H1 (cell line): Measurements from ENCODE around the gene DDX1. TPM values are rescaled to one million over a fixed set of nuclear protein-coding genes. Genes with fewer than 3 reads are reported as not detected.

Source experiments
- CTCF ChIA-PET: fragments of 300-600 bp; sonication (Branson Sonifier 250); formaldehyde crosslinking; loops from one replicate; lab custom pipeline; 2021; ENCODE audit not compliant: partially characterized antibody; lab: Charles Lee
- POLR2A ChIA-PET: fragments of 300-600 bp; sonication (Branson Sonifier 250); formaldehyde crosslinking; loops from one replicate; lab custom pipeline; 2021; ENCODE audit warnings: inconsistent platforms; ENCODE audit not compliant: partially characterized antibody; lab: Charles Lee
- DNase-seq, 2 experiments: peaks; one replicate each; pipeline versions ENCODE4 v3.0.0 to v3.0.0-alpha.2; 2010 to 2022; ENCODE audit warnings: low spot score in 2 of 2, low read depth in 1 of 2, mixed read lengths in 1 of 2
- FAIRE-seq: peaks from 2 replicates; lab custom pipeline; 2011; peaks lifted over from hg19 to GRCh38; lab: Jason Lieb, UNC
- H2AFZ ChIP-seq: 2 replicates; pipeline ENCODE4 v1.8.1; 2012; ENCODE audit warnings: low read length, inconsistent platforms
- H2AK5ac ChIP-seq: 2 replicates; pipeline ENCODE4 v1.6.1; 2013; ENCODE audit warnings: low read depth, low read length
- H2BK120ac ChIP-seq: replicated peaks from 2 replicates; pipeline ENCODE3; 2013; ENCODE audit warnings: low read depth, low read length, inconsistent platforms
- H2BK12ac ChIP-seq: 2 replicates; pipeline ENCODE4 v1.6.1; 2013; ENCODE audit warnings: low read depth, low read length
- H2BK15ac ChIP-seq: 2 replicates; pipeline ENCODE4 v1.6.1; 2013; ENCODE audit warnings: low read length
- H2BK20ac ChIP-seq: 2 replicates; pipeline ENCODE4 v1.6.1; 2013; ENCODE audit warnings: low read length
- H2BK5ac ChIP-seq: 2 replicates; pipeline ENCODE4 v1.6.1; 2013; ENCODE audit warnings: low read depth, low read length
- H3K14ac ChIP-seq: 2 replicates; pipeline ENCODE4 v1.6.1; 2013; ENCODE audit warnings: inconsistent platforms; ENCODE audit not compliant: insufficient read length
- H3K18ac ChIP-seq: 2 replicates; pipeline ENCODE4 v1.6.1; 2013; ENCODE audit warnings: low read length; ENCODE audit errors: extremely low read depth
- H3K23ac ChIP-seq: 2 replicates; pipeline ENCODE4 v1.6.1; 2013; ENCODE audit warnings: inconsistent platforms; ENCODE audit not compliant: insufficient read length
- H3K23me2 ChIP-seq: 2 replicates; pipeline ENCODE4 v1.6.1; 2013; ENCODE audit warnings: low read depth, low read length
- H3K27ac ChIP-seq: 2 replicates; pipeline ENCODE4 v1.6.1; 2011; ENCODE audit warnings: low read depth, low read length, inconsistent platforms
- H3K27me3 ChIP-seq, 4 experiments: replicated peaks in 1 of 4; 1 replicate in 1 of 4; 2 replicates in 3 of 4; pipeline versions ENCODE4 v1.6.1 to v1.8.1; 2011 to 2013; ENCODE audit warnings: low read length in 3 of 4, mild to moderate bottlenecking in 3 of 4, inconsistent platforms in 2 of 4, mixed read lengths in 2 of 4, moderate library complexity in 1 of 4; ENCODE audit not compliant: control insufficient read depth in 3 of 4, insufficient read depth in 3 of 4; ENCODE audit errors: extremely low read depth in 1 of 4
- H3K36me3 ChIP-seq, 4 experiments: 2 replicates each; pipeline versions ENCODE4 v1.6.1 to v1.8.1; 2011 to 2013; ENCODE audit warnings: mild to moderate bottlenecking in 4 of 4, low read length in 3 of 4, moderate library complexity in 2 of 4, control low read depth in 1 of 4, inconsistent platforms in 1 of 4; ENCODE audit not compliant: insufficient read depth in 4 of 4, control insufficient read depth in 2 of 4
- H3K4ac ChIP-seq: replicated peaks from 2 replicates; pipeline ENCODE3; 2013; ENCODE audit warnings: low read length, low read depth, mixed read lengths, inconsistent platforms; ENCODE audit not compliant: insufficient read length
- H3K4me1 ChIP-seq, 4 experiments: replicated peaks in 1 of 4; 1 replicate in 1 of 4; 2 replicates in 3 of 4; pipeline versions ENCODE4 v1.6.1 to v1.8.1; 2011 to 2013; ENCODE audit warnings: low read length in 3 of 4, inconsistent platforms in 2 of 4, mixed read lengths in 1 of 4; ENCODE audit not compliant: insufficient read depth in 4 of 4, control insufficient read depth in 3 of 4
- H3K4me2 ChIP-seq, 2 experiments: 2 replicates each; pipeline versions ENCODE4 v1.6.1 to v1.8.1; 2011 to 2013; ENCODE audit warnings: low read depth in 2 of 2, low read length in 2 of 2, control low read depth in 1 of 2, inconsistent platforms in 1 of 2, mild to moderate bottlenecking in 1 of 2; ENCODE audit not compliant: insufficient read depth in 1 of 2
- H3K4me3 ChIP-seq, 4 experiments: fragments of 200-600, 300-600 bp in 1 of 4; sonication (generic), shearing (Covaris generic), sonication (Bioruptor Twin) in 1 of 4; 2 replicates each; pipeline versions ENCODE4 v1.5.1 to v1.8.1; 2011 to 2016; ENCODE audit warnings: low read length in 4 of 4, low read depth in 3 of 4, control low read depth in 2 of 4, inconsistent platforms in 2 of 4, mild to moderate bottlenecking in 2 of 4, mixed read lengths in 1 of 4, moderate library complexity in 1 of 4; ENCODE audit not compliant: insufficient read depth in 2 of 4; ENCODE audit errors: extremely low read depth in 1 of 4
- H3K56ac ChIP-seq: replicated peaks from 2 replicates; pipeline ENCODE3; 2013; ENCODE audit warnings: low read depth, mild to moderate bottlenecking, mixed read lengths, low read length, inconsistent platforms; ENCODE audit not compliant: insufficient read length
- H3K79me1 ChIP-seq: 2 replicates; pipeline ENCODE4 v1.6.1; 2013; ENCODE audit warnings: low read depth, low read length, control low read depth
- H3K79me2 ChIP-seq, 2 experiments: 2 replicates each; pipeline versions ENCODE4 v1.6.1 to v1.8.1; 2012 to 2013; ENCODE audit warnings: low read length in 2 of 2, mild to moderate bottlenecking in 2 of 2, inconsistent platforms in 1 of 2; ENCODE audit not compliant: insufficient read depth in 2 of 2, control insufficient read depth in 1 of 2
- H3K9ac ChIP-seq, 4 experiments: replicated peaks in 1 of 4; 1 replicate in 1 of 4; 2 replicates in 3 of 4; pipeline versions ENCODE4 v1.6.1 to v1.8.1; 2011 to 2013; ENCODE audit warnings: low read depth in 3 of 4, low read length in 3 of 4, control low read depth in 2 of 4, mild to moderate bottlenecking in 2 of 4, moderate library complexity in 2 of 4, inconsistent platforms in 1 of 4; ENCODE audit errors: extremely low read depth in 1 of 4
- H3K9me3 ChIP-seq, 2 experiments: 2 replicates each; pipeline versions ENCODE4 v1.6.1 to v1.8.1; 2012 to 2013; ENCODE audit warnings: mild to moderate bottlenecking in 2 of 2, moderate library complexity in 2 of 2, control low read depth in 1 of 2, inconsistent platforms in 1 of 2, low read depth in 1 of 2, low read length in 1 of 2, mixed read lengths in 1 of 2; ENCODE audit not compliant: insufficient read depth in 2 of 2
- H4K20me1 ChIP-seq, 2 experiments: replicated peaks in 1 of 2; 2 replicates each; pipeline versions ENCODE3 to v1.8.1; 2011 to 2013; ENCODE audit warnings: inconsistent platforms in 2 of 2, low read length in 2 of 2, mild to moderate bottlenecking in 1 of 2; ENCODE audit not compliant: insufficient read depth in 2 of 2, control insufficient read depth in 1 of 2
- H4K5ac ChIP-seq: 2 replicates; pipeline ENCODE4 v1.6.1; 2013; ENCODE audit warnings: low read length, low read depth, mixed read lengths, inconsistent platforms; ENCODE audit not compliant: insufficient read length
- H4K8ac ChIP-seq: 2 replicates; pipeline ENCODE4 v1.8.0; 2013; ENCODE audit warnings: mild to moderate bottlenecking, moderate library complexity, low read length, inconsistent platforms; ENCODE audit not compliant: insufficient read depth; ENCODE audit errors: extremely low read depth
- H4K91ac ChIP-seq: replicated peaks from 2 replicates; pipeline ENCODE3; 2013; ENCODE audit warnings: low read length, mixed read lengths, inconsistent platforms; ENCODE audit not compliant: insufficient read length
- CTCF ChIP-seq, 3 experiments: IDR thresholded peaks; 1 replicate in 2 of 3; 2 replicates in 1 of 3; pipeline versions ENCODE4 v1.5.1 to v1.6.1; 2011; ENCODE audit warnings: low read length in 3 of 3, mild to moderate bottlenecking in 3 of 3, inconsistent platforms in 2 of 3, low read depth in 1 of 3, moderate library complexity in 1 of 3; ENCODE audit not compliant: insufficient read depth in 1 of 3; ENCODE audit errors: control extremely low read depth in 1 of 3
- E2F6 ChIP-seq: IDR thresholded peaks from 2 replicates; pipeline ENCODE4 v1.6.1; 2012; ENCODE audit warnings: inconsistent platforms
- MAX ChIP-seq: IDR thresholded peaks from 2 replicates; pipeline ENCODE4 v1.6.1; 2012; ENCODE audit warnings: inconsistent platforms
- PHF8 ChIP-seq: fragments of 200-600 bp; sonication (generic); conservative IDR thresholded peaks from 2 replicates; pipeline ENCODE4 v1.7.1; 2012; ENCODE audit warnings: low read depth, mild to moderate bottlenecking, inconsistent platforms, low read length, moderate library complexity
- SRF ChIP-seq: IDR thresholded peaks from 2 replicates; pipeline ENCODE4 v1.6.1; 2011; ENCODE audit warnings: mild to moderate bottlenecking, low read depth, low read length, moderate library complexity
- TAF1 ChIP-seq: IDR thresholded peaks from 2 replicates; pipeline ENCODE4 v1.6.1; 2011; ENCODE audit warnings: mild to moderate bottlenecking, low read depth, low read length
- TBP ChIP-seq: IDR thresholded peaks from 2 replicates; pipeline ENCODE4 v1.6.1; 2011; ENCODE audit warnings: low read depth, low read length, improper control_type of control experiment
- WGBS, 2 experiments: shearing (Covaris generic) in 1 of 2; methylation state at CpG; one replicate each; pipeline versions ENCODE4 v1.1.6 to v1.1.7; 2013 to 2015; ENCODE audit warnings: low lambda C conversion rate in 2 of 2, mixed read lengths in 2 of 2, inconsistent platforms in 1 of 2, low coverage in 1 of 2, missing lambda C conversion rate in 1 of 2; ENCODE audit not compliant: insufficient replicate concordance in 2 of 2, insufficient coverage in 1 of 2, insufficient read length in 1 of 2; ENCODE audit errors: extremely low coverage in 1 of 2, missing lambda C conversion rate in 1 of 2; 5-methylcytosine and 5-hydroxymethylcytosine counted together
- polyA plus RNA-seq, 7 experiments: library from polyadenylated mRNA; depleted of rRNA in 3 of 7; stranded (reverse) in 5 of 7; unstranded in 2 of 7; fragments of >200 nt in 5 of 7; fragments of 200-250 nt in 2 of 7; gene quantifications; 1 replicate in 5 of 7; 2 replicates in 1 of 7; 4 replicates in 1 of 7; pipeline versions ENCODE4 v1.2.1 to v1.2.3, GENCODE V29; 2011 to 2013; ENCODE audit warnings: missing spikeins in 2 of 7, mixed read lengths in 2 of 7
- total RNA-seq: library from RNA; stranded (reverse); fragmentation: NEBNext Ultra II Directional; extraction: Animal tissue kit (Norgen Biotek cat#: 25700); gene quantifications from 2 replicates; pipeline ENCODE4 v1.2.1, GENCODE V29; 2021

DDX1 gene
- total and polyA plus RNA-seq, 2 of the 8 experiments (the other 6 are each of a cell fraction or from before 2014, with no cell fraction given) = 51.1 to 161 TPM

GRCh38 chr2:15666861-15667808 lies 75.5 kb downstream of the DDX1 start:
- H2AFZ ChIP-seq = no peak overlapping the region
- POLR2A ChIA-PET = interaction anchor here (1.7 to 2.3 kb wide), 2 partner anchors 25 to 81 kb away, joined by 3 to 6 read pairs; no protein-coding TSS in a partner anchor
- no peak for FAIRE-seq
- TF ChIP-seq TAF1 (no peak), E2F6 (no peak), MAX (no peak), CTCF (IDR thresholded peaks at IDR 0.05; ENCODE audit: control extremely low read depth in 1 of 3, insufficient read depth in 1 of 3, low read depth in 1 of 3, low read length in 3 of 3) (no peak), SRF (no peak), PHF8 (no peak), TBP (no peak)

More at GRCh38 chr2:15666861-15667808, 75.5 kb downstream of the DDX1 start:
- no peak overlapping the region for H2BK15ac ChIP-seq
- no peak overlapping the region for H4K91ac ChIP-seq
- DNase-seq = no peak
- no peak overlapping the region for H3K18ac ChIP-seq
- H4K8ac ChIP-seq = no peak overlapping the region
- H4K5ac ChIP-seq = no peak overlapping the region
- no peaks in the 10 kb centered on the region for H3K79me1 ChIP-seq
- H4K20me1 ChIP-seq = no peaks in the 10 kb centered on the region
- peaks cover 3% of the 10 kb centered on the region in 2 experiments; a peak in 2 of 4 replicates for H3K9me3 ChIP-seq
- no peak overlapping the region for H3K4ac ChIP-seq
- no peak overlapping the region for H3K14ac ChIP-seq
- no peaks in the 10 kb centered on the region for H3K36me3 ChIP-seq
- no peak overlapping the region; the same call in 1 of the 2 replicates for H2AK5ac ChIP-seq
- no peak overlapping the region for H2BK12ac ChIP-seq
- H3K4me2 ChIP-seq = no peak overlapping the region
- no peak overlapping the region for H3K23ac ChIP-seq
- no peak overlapping the region for H2BK5ac ChIP-seq
- no peak overlapping the region for H2BK120ac ChIP-seq
- H3K9ac ChIP-seq = no peak overlapping the region
- H3K4me1 ChIP-seq = peaks cover 0 to 2% (median 0%) of the 10 kb centered on the region in 4 experiments; a peak in 1 of 7 replicates
- no peak overlapping the region for H3K4me3 ChIP-seq
- no peaks in the 10 kb centered on the region for H3K79me2 ChIP-seq
- no peak overlapping the region for H3K56ac ChIP-seq
- H3K27ac ChIP-seq = no peak overlapping the region
- no peaks in the 10 kb centered on the region for H3K27me3 ChIP-seq
- H3K23me2 ChIP-seq = no peaks in the 10 kb centered on the region; the same call in 1 of the 2 replicates
- no peak overlapping the region for H2BK20ac ChIP-seq
- WGBS, 2 experiments = 86% methylated on average over 16 of the region's 16 CpGs; no CpG with 5 or more reads in 1 of the 2 experiments
- CTCF ChIA-PET = interaction anchor here (0.6 to 2.0 kb wide), 9 partner anchors 25 to 615 kb away, joined by 3 to 7 read pairs (median 3); no protein-coding TSS in a partner anchor
